GM12872 (cell line): ENCODE data around the gene CPD.

ENCODE experiments used
- CTCF ChIP-seq: IDR thresholded peaks from 3 replicates; pipeline ENCODE4 v1.5.1; 2011; ENCODE audit warnings: low read depth, mild to moderate bottlenecking, low read length, moderate library complexity; ENCODE audit not compliant: insufficient read depth

Gene CPD

GRCh38 chr17:30380643-30381339 is 2.1 kb downstream of the CPD start:
- no peak for TF ChIP-seq CTCF

- TF ChIP-seq CTCF, result no peak
Observed at GRCh38 chr17:30381340-30381659, 2.6 kb downstream of the CPD start.

- TF ChIP-seq CTCF, result no peak
Observed at GRCh38 chr17:30382345-30382744, 3.6 kb downstream of the CPD start.

GRCh38 chr17:30388321-30389179 is 9.8 kb downstream of the CPD start:
- no peak for TF ChIP-seq CTCF

- no peak for TF ChIP-seq CTCF
Observed at GRCh38 chr17:30389756-30390300, 11.1 kb downstream of the CPD start.

GRCh38 chr17:30391534-30391933 is 12.8 kb downstream of the CPD start:
- TF ChIP-seq CTCF, result no peak

GRCh38 chr17:30393491-30393890 is 14.8 kb downstream of the CPD start:
- TF ChIP-seq CTCF, result no peak
